Measurements from ENCODE around the gene FOXN3.
"Not testable (repeated sequence)": the region's sequence is repeated elsewhere in the genome, so short reads cannot be mapped to it uniquely, and the experiment has no call there.

FOXN3 gene

GRCh38 chr14:89111766-89112543 is 305.1 kb downstream of the FOXN3 start:
- H3K4me3 ChIP-seq (ENCODE audit: low read depth, low read length), result not testable (repeated sequence)

GRCh38 chr14:89111232-89111631 is 305.8 kb downstream of the FOXN3 start:
- H3K4me3 ChIP-seq (ENCODE audit: low read depth, low read length), result not testable (repeated sequence)

GRCh38 chr14:89110110-89110509 is 306.9 kb downstream of the FOXN3 start:
- no peak overlapping the region for H3K4me3 ChIP-seq (ENCODE audit: low read depth, low read length)

GRCh38 chr14:89108608-89109007 is 308.4 kb downstream of the FOXN3 start:
- H3K4me3 ChIP-seq (ENCODE audit: low read depth, low read length), result no peak overlapping the region

- no peak overlapping the region for H3K4me3 ChIP-seq (ENCODE audit: low read depth, low read length)
Observed at GRCh38 chr14:89107626-89108025, 309.4 kb downstream of the FOXN3 start.
